OCI-LY7 (cell line): ENCODE data around the gene DDX50. TPM values are rescaled to one million over a fixed set of nuclear protein-coding genes. Genes with fewer than 3 reads are reported as not detected.
A peak's percentile ranks its signal among the peaks of the same experiment; 100 is the strongest.

Source experiments
- BruUV-seq: library from RNA; stranded (reverse); fragments of 400-500 nt; replicated peaks from 2 replicates; lab custom pipeline; 2021; lab: Mats Ljungman, UMichigan
- CTCF ChIA-PET: fragments of 300-600 bp; sonication (Branson Sonifier 250); formaldehyde crosslinking; loops from one replicate; lab custom pipeline; 2022; ENCODE audit warnings: antibody characterized with exemption; ENCODE audit not compliant: unreplicated experiment; lab: Charles Lee
- POLR2A ChIA-PET: fragments of 300-600 bp; sonication (Branson Sonifier 250); formaldehyde crosslinking; loops from one replicate; lab custom pipeline; 2022; ENCODE audit warnings: antibody characterized with exemption; lab: Charles Lee
- DNase-seq: peaks from one replicate; pipeline ENCODE4 v3.0.0-alpha.2; 2015; ENCODE audit warnings: low spot score
- H2AFZ ChIP-seq: fragments of 200-600 bp; sonication (generic), shearing (Covaris generic); 2 replicates; pipeline ENCODE4 v1.6.1; 2014; ENCODE audit warnings: mild to moderate bottlenecking, antibody characterized with exemption, low read length, moderate library complexity
- H3K27ac ChIP-seq: fragments of 200-600 bp; sonication (generic); 2 replicates; pipeline ENCODE4 v1.5.1; 2014; ENCODE audit warnings: mixed run types, low read depth, mild to moderate bottlenecking, moderate library complexity, low read length, inconsistent platforms; ENCODE audit not compliant: poor library complexity, severe bottlenecking
- H3K36me3 ChIP-seq: fragments of 200-600 bp; sonication (generic); 2 replicates; pipeline ENCODE4 v1.6.1; 2014; ENCODE audit warnings: mild to moderate bottlenecking, antibody characterized with exemption, low read length, moderate library complexity, mixed read lengths; ENCODE audit not compliant: insufficient read depth
- H3K4me1 ChIP-seq: fragments of 200-600 bp; sonication (generic); 2 replicates; pipeline ENCODE4 v1.5.1; 2014; ENCODE audit warnings: mild to moderate bottlenecking, low read length; ENCODE audit not compliant: insufficient read depth, poor library complexity, severe bottlenecking
- H3K4me2 ChIP-seq: fragments of 200-600 bp; sonication (generic); 2 replicates; pipeline ENCODE4 v1.6.1; 2014; ENCODE audit warnings: mild to moderate bottlenecking, low read length
- H3K4me3 ChIP-seq: fragments of 200-600 bp; sonication (generic); 2 replicates; pipeline ENCODE4 v1.5.1; 2014; ENCODE audit warnings: mild to moderate bottlenecking, low read depth, low read length; ENCODE audit not compliant: poor library complexity, severe bottlenecking
- H3K79me2 ChIP-seq: fragments of 200-600 bp; sonication (generic); 2 replicates; pipeline ENCODE4 v1.6.1; 2016; ENCODE audit warnings: low read depth, mild to moderate bottlenecking, low read length, moderate library complexity, mixed read lengths; ENCODE audit not compliant: insufficient read depth
- H3K9me2 ChIP-seq: fragments of 200-600 bp; sonication (generic); 2 replicates; pipeline ENCODE4 v1.6.1; 2016; ENCODE audit warnings: mild to moderate bottlenecking, low read length, mixed read lengths; ENCODE audit not compliant: insufficient read depth
- H3K9me3 ChIP-seq: fragments of 200-600 bp; sonication (generic); 2 replicates; pipeline ENCODE4 v1.6.1; 2014; ENCODE audit warnings: mild to moderate bottlenecking, mixed run types, low read length, mixed read lengths
- H4K20me1 ChIP-seq: fragments of 200-600 bp; sonication (generic); 2 replicates; pipeline ENCODE4 v1.6.1; 2014; ENCODE audit warnings: mild to moderate bottlenecking, antibody characterized with exemption, low read length, moderate library complexity, mixed read lengths; ENCODE audit not compliant: insufficient read depth
- EZH2phosphoT487 ChIP-seq: fragments of 200-600 bp; sonication (generic); IDR thresholded peaks from 2 replicates; pipeline ENCODE4 v1.6.1; 2018; ENCODE audit warnings: low read depth, borderline replicate concordance, mild to moderate bottlenecking, mixed run types, antibody characterized with exemption, low read length, moderate library complexity, mixed read lengths
- intact Hi-C: fragments of 100-400 bp; cut with micrococcal nuclease; formaldehyde crosslinking; loops from one replicate; pipeline ENCODE4 v1.10.0; 2022; ENCODE audit not compliant: unreplicated experiment
- small RNA-seq: library from RNA; depleted of rRNA; stranded (forward); fragments of <200 nt; gene quantifications from one replicate; pipeline ENCODE3, GENCODE V24; 2014
- total RNA-seq, 2 experiments: library from RNA; depleted of rRNA in 1 of 2; stranded (reverse); fragments of >200 nt in 1 of 2; shearing (Covaris generic) in 1 of 2; gene quantifications; 2 replicates each; pipeline ENCODE4 v1.2.3, GENCODE V29; 2014 to 2022
- TF ChIP-seq, protein P1 (sequence below): fragments of 200-600 bp; sonication (generic); conservative IDR thresholded peaks from 2 replicates; pipeline ENCODE4 v1.5.1; 2014; ENCODE audit warnings: mild to moderate bottlenecking, antibody characterized with exemption, low read length, moderate library complexity, mixed read lengths

The DDX50 gene
- total RNA-seq, 2 experiments from 2014 or later = 31.1 to 49.1 TPM

DNA sequence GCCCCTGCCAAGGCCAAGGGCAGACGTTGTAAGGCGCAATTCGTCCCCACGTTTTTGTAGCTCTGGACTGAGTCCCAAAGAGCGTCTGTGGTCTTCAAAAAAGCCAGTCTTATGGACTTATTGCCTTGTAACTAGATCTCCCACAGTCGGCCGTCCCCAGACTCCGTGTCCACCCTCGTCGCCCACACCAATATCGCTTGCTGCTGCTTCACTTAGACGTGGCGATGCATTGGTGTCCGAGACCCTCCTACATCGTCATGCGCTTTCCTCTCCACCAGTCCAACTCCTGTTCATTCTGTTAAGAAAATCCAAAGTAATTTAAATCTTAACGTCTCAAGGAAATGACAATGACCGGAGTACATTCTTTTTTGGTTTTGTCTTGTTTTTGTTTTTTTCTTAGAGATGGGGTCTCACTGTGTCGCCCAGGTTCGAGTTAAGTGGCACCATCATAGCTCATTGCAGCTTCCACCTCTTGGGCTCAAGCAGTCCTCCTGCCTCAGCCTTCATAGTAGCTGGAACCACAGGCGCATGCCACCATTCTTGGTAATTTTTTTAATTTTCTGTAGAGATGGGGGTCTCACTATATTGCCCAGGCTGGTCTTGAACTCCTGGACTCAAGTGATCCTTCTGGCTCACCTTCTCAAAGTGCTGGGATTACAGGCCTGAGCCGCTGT lies 88.3 kb downstream of the DDX50 start:
- Histone ChIP-seq H3K79me2 (peaks cover 27% of the 10 kb centered on the region; the same call in 1 of the 2 replicates), H3K9me3 (no peaks in the 10 kb centered on the region), H2AFZ (peak overlapping the region; percentile 73; the same call in 1 of the 2 replicates), H3K36me3 (peaks cover 64% of the 10 kb centered on the region), H3K9me2 (no peaks in the 10 kb centered on the region), H4K20me1 (0 out of 2 replicates have a peak, but pooled peaks cover 7% of the 10 kb centered on the region), H3K4me1 (peaks cover 21% of the 10 kb centered on the region), H3K4me3 (peak overlapping the region; percentile 86), H3K4me2 (peak overlapping the region; percentile 80), H3K27ac (peak overlapping the region; percentile 43)
- intact Hi-C loops = loop anchor here (5.0 kb wide), 1 partner anchor 103 kb away; no protein-coding TSS in a partner anchor
- BruUV-seq = no TSS peak
- TF ChIP-seq EZH2phosphoT487 = no peak
- TF ChIP-seq, protein P1, sequence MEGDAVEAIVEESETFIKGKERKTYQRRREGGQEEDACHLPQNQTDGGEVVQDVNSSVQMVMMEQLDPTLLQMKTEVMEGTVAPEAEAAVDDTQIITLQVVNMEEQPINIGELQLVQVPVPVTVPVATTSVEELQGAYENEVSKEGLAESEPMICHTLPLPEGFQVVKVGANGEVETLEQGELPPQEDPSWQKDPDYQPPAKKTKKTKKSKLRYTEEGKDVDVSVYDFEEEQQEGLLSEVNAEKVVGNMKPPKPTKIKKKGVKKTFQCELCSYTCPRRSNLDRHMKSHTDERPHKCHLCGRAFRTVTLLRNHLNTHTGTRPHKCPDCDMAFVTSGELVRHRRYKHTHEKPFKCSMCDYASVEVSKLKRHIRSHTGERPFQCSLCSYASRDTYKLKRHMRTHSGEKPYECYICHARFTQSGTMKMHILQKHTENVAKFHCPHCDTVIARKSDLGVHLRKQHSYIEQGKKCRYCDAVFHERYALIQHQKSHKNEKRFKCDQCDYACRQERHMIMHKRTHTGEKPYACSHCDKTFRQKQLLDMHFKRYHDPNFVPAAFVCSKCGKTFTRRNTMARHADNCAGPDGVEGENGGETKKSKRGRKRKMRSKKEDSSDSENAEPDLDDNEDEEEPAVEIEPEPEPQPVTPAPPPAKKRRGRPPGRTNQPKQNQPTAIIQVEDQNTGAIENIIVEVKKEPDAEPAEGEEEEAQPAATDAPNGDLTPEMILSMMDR = no peak
- ChIA-PET POLR2A (no interaction called here), CTCF (no interaction called here)
- no peak for DNase-seq

DNA sequence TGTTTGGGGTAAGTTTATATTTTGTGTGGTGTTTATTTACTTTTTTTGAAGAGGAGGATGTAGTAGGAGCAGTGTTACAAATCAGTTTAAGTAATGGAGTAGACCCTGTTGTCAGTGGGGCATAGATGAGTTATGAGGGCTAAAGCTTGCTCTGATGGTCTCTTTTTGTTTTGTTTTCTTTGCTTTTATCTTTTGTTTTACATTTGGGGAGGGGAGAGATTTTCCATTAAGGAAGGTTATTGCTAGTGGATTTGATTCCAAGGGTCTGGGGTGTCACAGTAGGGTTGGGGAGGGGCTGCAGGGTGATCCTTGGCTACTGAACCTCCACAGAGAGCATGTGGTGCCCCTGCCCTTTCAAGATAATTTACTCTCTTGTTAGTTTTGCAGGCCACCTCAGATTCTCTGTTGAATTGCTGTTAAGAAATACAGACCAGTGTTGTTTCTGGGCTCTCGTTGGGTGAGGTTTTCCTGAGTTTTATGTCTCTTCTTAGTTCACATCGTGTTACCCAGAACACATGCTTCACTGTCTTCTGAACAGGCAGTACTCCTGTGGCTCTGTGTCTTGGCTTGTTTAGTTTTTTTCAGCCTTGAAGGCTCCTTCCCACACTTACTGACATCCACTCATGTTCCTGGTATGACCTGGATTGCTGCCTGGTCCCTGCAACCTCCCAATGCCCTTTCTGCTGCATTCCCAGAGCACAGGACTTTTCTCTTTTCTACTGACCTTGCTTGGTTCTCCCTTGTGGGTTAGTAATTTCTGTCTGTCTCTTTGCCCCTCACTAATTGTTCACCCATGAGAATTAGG lies 91.7 kb downstream of the DDX50 start:
- BruUV-seq = no TSS peak
- H3K79me2 ChIP-seq = peaks cover 27% of the 10 kb centered on the region; the same call in 1 of the 2 replicates
- H3K36me3 ChIP-seq = peaks cover 31% of the 10 kb centered on the region
- H3K4me2 ChIP-seq = peak overlapping the region; percentile 31; the same call in 1 of the 2 replicates
- H3K9me3 ChIP-seq = no peaks in the 10 kb centered on the region
- POLR2A ChIA-PET = no interaction called here
- intact Hi-C loops = no loop called here
- CTCF ChIA-PET = no interaction called here
- peaks cover 18% of the 10 kb centered on the region for H3K4me1 ChIP-seq
- no peaks in the 10 kb centered on the region for H3K9me2 ChIP-seq
- no peak overlapping the region for H3K4me3 ChIP-seq
- H2AFZ ChIP-seq = no peak overlapping the region
- no peak overlapping the region for H3K27ac ChIP-seq
- no peak for DNase-seq
- 0 out of 2 replicates have a peak, but pooled peaks cover 7% of the 10 kb centered on the region for H4K20me1 ChIP-seq
- no peak for TF ChIP-seq EZH2phosphoT487
- TF ChIP-seq, protein P1 = no peak

Small RNA genes within 50 kb of the gene (small RNA-seq; reads per million reads assigned to genes)
- gene RNU6-571P = not detected

Other genes starting within 250 kb of the DDX50 start
- gene CCAR1, start 180.1 kb upstream of the DDX50 start, total RNA-seq (2014; rRNA removed; shearing (Covaris generic)) = 66.3 and 66.4 TPM in 2 replicates
- gene CCAR1, start 180.1 kb upstream of the DDX50 start, total RNA-seq (2022) = 120 and 126 TPM in 2 replicates
- gene STOX1, start 73.8 kb upstream of the DDX50 start, total RNA-seq (2014; rRNA removed; shearing (Covaris generic)) = 2.8 and 3.6 TPM in 2 replicates
- gene STOX1, start 73.8 kb upstream of the DDX50 start, total RNA-seq (2022) = 2.5 and 2.6 TPM in 2 replicates
- 107 and 133 TPM in 2 replicates for gene DDX21, start 54.9 kb downstream of the DDX50 start, total RNA-seq (2014; rRNA removed; shearing (Covaris generic))
- 135 and 159 TPM in 2 replicates for gene DDX21, start 54.9 kb downstream of the DDX50 start, total RNA-seq (2022)
- gene KIFBP, start 87.5 kb downstream of the DDX50 start, total RNA-seq (2014; rRNA removed; shearing (Covaris generic)) = 11.9 and 12.6 TPM in 2 replicates
- 5.4 and 6.6 TPM in 2 replicates for gene KIFBP, start 87.5 kb downstream of the DDX50 start, total RNA-seq (2022)
- 15.1 and 16.3 TPM in 2 replicates for gene SRGN, start 186.8 kb downstream of the DDX50 start, total RNA-seq (2014; rRNA removed; shearing (Covaris generic))
- 5.8 and 9.1 TPM in 2 replicates for gene SRGN, start 186.8 kb downstream of the DDX50 start, total RNA-seq (2022)
- 9.9 and 10.0 TPM in 2 replicates for gene VPS26A, start 222.9 kb downstream of the DDX50 start, total RNA-seq (2014; rRNA removed; shearing (Covaris generic))
- 33.6 and 41.7 TPM in 2 replicates for gene VPS26A, start 222.9 kb downstream of the DDX50 start, total RNA-seq (2022)